OCI-LY3 (cell line): ENCODE data around the gene YPEL4.

Experiments
- CTCF ChIP-seq: fragments of 200-600, 300-600 bp; sonication (generic); IDR thresholded peaks from 2 replicates; pipeline ENCODE4 v1.5.1; 2014; ENCODE audit warnings: antibody characterized with exemption, low read length, low read depth
- EZH2phosphoT487 ChIP-seq: fragments of 200-600 bp; shearing (Covaris generic); IDR thresholded peaks from 2 replicates; pipeline ENCODE4 v1.6.1; 2018; ENCODE audit warnings: antibody characterized with exemption, mixed run types, low read depth

GRCh38 chr11:57680552-57680874 lies 30.8 kb upstream of the YPEL4 start:
- TF ChIP-seq CTCF (no peak), EZH2phosphoT487 (no peak)
